HUES6 (cell line): ENCODE measurements around the gene ITPR1.

Experiments used
- H3K27ac ChIP-seq: 2 replicates; pipeline ENCODE4 v1.7.0; 2013; ENCODE audit warnings: low read depth, mild to moderate bottlenecking, low read length, inconsistent platforms
- H3K27me3 ChIP-seq: 2 replicates; pipeline ENCODE4 v1.6.1; 2013; ENCODE audit warnings: low read length; ENCODE audit not compliant: control insufficient read depth, insufficient read depth
- H3K36me3 ChIP-seq: 2 replicates; pipeline ENCODE4 v1.6.1; 2013; ENCODE audit warnings: low read length; ENCODE audit not compliant: control insufficient read depth, insufficient read depth
- H3K4me1 ChIP-seq: 2 replicates; pipeline ENCODE4 v1.6.1; 2013; ENCODE audit warnings: low read length; ENCODE audit not compliant: control insufficient read depth, insufficient read depth
- H3K4me3 ChIP-seq: 2 replicates; pipeline ENCODE4 v1.5.1; 2013; ENCODE audit warnings: low read depth, low read length
- H3K9ac ChIP-seq: one replicate; pipeline ENCODE4 v1.6.1; 2013; ENCODE audit warnings: mild to moderate bottlenecking, low read length
- H3K9me3 ChIP-seq: 2 replicates; pipeline ENCODE4 v1.6.1; 2013; ENCODE audit warnings: low read depth, low read length; ENCODE audit not compliant: control insufficient read depth, insufficient read depth

Gene ITPR1

DNA sequence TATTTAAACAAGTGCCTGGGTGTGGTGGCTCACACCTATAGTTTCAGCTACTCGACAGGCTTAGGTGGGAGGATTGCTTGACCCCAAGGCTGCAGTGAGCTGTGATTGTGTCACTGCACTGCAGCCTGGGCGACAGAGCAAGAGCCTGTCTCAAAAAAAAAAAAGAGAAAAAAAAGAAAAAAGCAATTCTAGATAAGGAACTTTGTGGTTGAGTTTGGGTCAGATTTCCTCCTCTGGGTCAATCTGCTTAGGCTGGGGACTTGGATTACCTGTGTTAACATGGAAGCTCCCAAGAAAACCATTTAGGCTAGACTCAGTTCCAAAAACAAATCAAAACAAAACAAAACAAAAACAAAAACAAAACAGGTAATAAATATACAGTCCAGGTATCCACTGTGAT is 50.0 kb downstream of the ITPR1 start:
- Histone ChIP-seq H3K27ac (no peak overlapping the region), H3K27me3 (no peaks in the 10 kb centered on the region), H3K9me3 (no peaks in the 10 kb centered on the region), H3K4me3 (no peak overlapping the region), H3K9ac (no peak overlapping the region), H3K4me1 (no peaks in the 10 kb centered on the region), H3K36me3 (no peaks in the 10 kb centered on the region)

GRCh38 chr3:4546346-4547178 is 53.4 kb downstream of the ITPR1 start:
- H3K9ac ChIP-seq = no peak overlapping the region
- H3K27me3 ChIP-seq = no peaks in the 10 kb centered on the region
- peaks cover 4% of the 10 kb centered on the region; the same call in 1 of the 2 replicates for H3K4me1 ChIP-seq
- no peaks in the 10 kb centered on the region for H3K9me3 ChIP-seq
- H3K36me3 ChIP-seq = no peaks in the 10 kb centered on the region
- no peak overlapping the region for H3K27ac ChIP-seq
- no peak overlapping the region for H3K4me3 ChIP-seq

DNA sequence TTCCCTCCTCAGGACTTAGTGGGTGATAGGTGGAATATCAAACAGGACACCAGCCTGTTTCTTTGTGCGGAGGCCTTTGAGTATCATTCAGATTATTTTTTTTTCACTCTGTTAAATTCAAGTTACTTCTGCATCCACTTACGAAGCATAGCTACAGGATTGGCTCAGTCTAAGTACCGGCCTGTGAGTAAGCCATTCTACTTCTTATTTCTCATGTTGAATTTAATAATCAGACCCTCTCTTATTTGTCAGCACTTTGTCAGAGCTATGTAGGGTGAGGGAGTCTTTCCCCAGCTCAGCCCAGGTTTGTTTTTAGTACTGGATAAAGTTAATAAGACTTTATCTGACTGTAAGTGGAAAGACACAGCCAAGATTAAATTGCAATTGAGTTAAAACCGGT is 54.7 kb downstream of the ITPR1 start:
- Histone ChIP-seq H3K4me3 (no peak overlapping the region), H3K4me1 (peaks cover 4% of the 10 kb centered on the region; the same call in 1 of the 2 replicates), H3K27me3 (no peaks in the 10 kb centered on the region), H3K36me3 (no peaks in the 10 kb centered on the region), H3K27ac (no peak overlapping the region), H3K9ac (no peak overlapping the region), H3K9me3 (no peaks in the 10 kb centered on the region)

- H3K9me3 ChIP-seq = no peaks in the 10 kb centered on the region
- H3K4me1 ChIP-seq = peaks cover 4% of the 10 kb centered on the region; the same call in 1 of the 2 replicates
- no peak overlapping the region for H3K27ac ChIP-seq
- no peak overlapping the region for H3K4me3 ChIP-seq
- H3K36me3 ChIP-seq = no peaks in the 10 kb centered on the region
- no peaks in the 10 kb centered on the region for H3K27me3 ChIP-seq
- H3K9ac ChIP-seq = no peak overlapping the region
Observed at GRCh38 chr3:4548356-4548755, 55.2 kb downstream of the ITPR1 start.

GRCh38 chr3:4548780-4549179 is 55.6 kb downstream of the ITPR1 start:
- Histone ChIP-seq H3K27ac (no peak overlapping the region), H3K4me3 (no peak overlapping the region), H3K36me3 (no peaks in the 10 kb centered on the region), H3K9ac (no peak overlapping the region), H3K27me3 (no peaks in the 10 kb centered on the region), H3K4me1 (peaks cover 4% of the 10 kb centered on the region; the same call in 1 of the 2 replicates), H3K9me3 (no peaks in the 10 kb centered on the region)

DNA sequence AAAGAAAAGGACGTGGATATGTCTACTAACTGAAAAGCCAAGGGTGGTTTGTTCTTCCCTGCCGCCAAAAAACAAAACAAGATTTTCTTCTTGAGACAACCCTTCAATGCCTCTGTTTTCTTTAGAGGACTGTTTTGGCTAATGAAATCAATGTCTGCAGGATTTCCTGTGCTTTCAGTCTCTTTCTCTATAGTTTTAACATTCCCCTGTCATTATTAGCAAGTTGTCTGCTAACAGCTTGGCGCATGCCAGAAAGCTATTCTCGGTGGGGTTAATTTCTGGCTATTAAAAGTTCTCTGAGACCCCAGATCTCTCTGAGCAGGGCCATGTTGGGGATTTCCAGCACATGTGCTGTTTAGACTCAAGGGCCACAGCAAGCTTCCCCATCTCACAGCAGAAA is 56.7 kb downstream of the ITPR1 start:
- Histone ChIP-seq H3K4me1 (peaks cover 4% of the 10 kb centered on the region; the same call in 1 of the 2 replicates), H3K9ac (no peak overlapping the region), H3K27me3 (no peaks in the 10 kb centered on the region), H3K4me3 (no peak overlapping the region), H3K27ac (no peak overlapping the region), H3K9me3 (no peaks in the 10 kb centered on the region), H3K36me3 (no peaks in the 10 kb centered on the region)

DNA sequence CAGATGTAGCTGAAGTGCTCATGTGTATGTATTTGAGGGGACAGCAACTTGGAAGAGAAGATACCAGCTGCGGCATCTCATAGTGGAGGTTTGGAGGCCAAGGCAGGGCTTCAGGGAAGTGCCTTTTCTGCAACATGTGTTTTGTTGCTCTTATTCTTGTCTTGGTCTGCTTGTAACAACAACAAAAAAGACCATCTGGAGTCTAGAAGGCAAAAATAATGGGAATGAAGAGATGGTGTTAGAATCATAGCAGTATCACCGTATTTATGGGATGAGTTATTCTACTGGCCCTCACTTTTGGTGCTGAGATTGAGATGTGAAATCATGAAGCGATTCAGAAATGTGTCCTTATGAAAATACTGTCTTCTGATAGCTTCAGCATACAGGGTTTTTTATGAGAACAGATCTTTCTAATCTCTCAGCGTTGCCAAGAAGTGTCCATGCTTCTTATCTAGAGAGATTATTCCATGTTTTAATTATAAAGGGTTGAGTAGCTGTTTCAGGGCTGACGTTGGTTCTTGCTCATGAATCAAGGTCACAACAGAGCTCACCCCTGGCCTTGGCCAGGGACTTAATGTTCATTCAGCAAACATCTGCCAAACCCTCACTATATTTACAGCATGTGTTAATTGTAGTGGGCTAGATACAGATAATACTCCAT is 58.0 kb downstream of the ITPR1 start:
- peaks cover 4% of the 10 kb centered on the region; the same call in 1 of the 2 replicates for H3K4me1 ChIP-seq
- no peak overlapping the region for H3K9ac ChIP-seq
- H3K4me3 ChIP-seq = no peak overlapping the region
- H3K27me3 ChIP-seq = no peaks in the 10 kb centered on the region
- H3K36me3 ChIP-seq = no peaks in the 10 kb centered on the region
- H3K9me3 ChIP-seq = no peaks in the 10 kb centered on the region
- no peak overlapping the region for H3K27ac ChIP-seq

DNA sequence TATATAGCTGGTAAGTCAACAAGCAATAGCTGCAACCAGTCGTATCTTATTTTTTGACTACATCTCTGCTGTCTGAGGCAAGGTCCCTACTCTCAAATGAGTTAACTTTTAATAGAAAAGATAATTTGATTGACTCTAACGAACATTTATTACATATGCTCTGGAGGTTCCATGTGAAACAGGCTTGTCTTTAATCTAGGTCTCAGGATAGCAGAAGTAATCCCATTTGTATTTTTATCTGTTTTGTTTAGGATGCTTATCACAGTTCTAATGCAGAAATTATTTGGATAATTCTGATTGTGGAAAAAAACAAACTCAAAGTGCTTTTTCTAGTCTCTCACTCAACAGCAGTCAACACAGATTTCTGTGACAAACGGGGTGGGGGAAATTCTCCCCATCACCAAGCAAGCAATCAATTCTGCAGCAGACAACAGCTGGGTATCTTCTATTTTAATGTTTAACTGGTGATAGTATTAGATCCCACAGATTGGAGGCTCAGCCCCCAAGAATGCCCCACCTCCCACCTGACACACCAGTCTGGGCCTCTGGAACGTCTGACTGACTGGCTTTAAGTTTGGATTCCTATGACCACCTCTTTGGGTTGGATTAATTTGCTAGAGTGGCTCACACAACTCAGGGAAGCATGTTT is 58.8 kb downstream of the ITPR1 start:
- Histone ChIP-seq H3K36me3 (no peaks in the 10 kb centered on the region), H3K9ac (no peak overlapping the region), H3K4me1 (peaks cover 4% of the 10 kb centered on the region; the same call in 1 of the 2 replicates), H3K4me3 (no peak overlapping the region), H3K27me3 (no peaks in the 10 kb centered on the region), H3K9me3 (no peaks in the 10 kb centered on the region), H3K27ac (no peak overlapping the region)

DNA sequence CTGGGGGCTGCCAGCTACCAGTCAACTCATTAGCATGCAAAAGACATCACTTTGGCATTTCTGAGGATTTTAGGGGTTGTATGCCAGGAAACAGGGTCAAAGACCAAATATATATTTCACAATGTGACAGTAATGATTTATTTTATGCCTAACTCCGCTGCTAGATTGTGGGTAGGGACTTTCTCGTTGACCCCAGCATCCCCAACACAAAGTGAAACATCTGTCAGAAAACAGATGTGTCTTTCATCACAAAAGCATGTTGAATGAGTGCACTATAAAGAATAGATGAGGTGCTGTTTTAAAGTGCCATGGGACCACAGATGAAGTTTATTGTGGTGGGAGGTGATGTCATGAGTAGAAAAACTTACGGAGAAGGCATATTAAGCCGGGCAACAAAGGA is 59.7 kb downstream of the ITPR1 start:
- Histone ChIP-seq H3K36me3 (no peaks in the 10 kb centered on the region), H3K9me3 (no peaks in the 10 kb centered on the region), H3K27ac (no peak overlapping the region), H3K9ac (no peak overlapping the region), H3K27me3 (no peaks in the 10 kb centered on the region), H3K4me3 (no peak overlapping the region), H3K4me1 (peaks cover 4% of the 10 kb centered on the region; the same call in 1 of the 2 replicates)

- no peak overlapping the region for H3K27ac ChIP-seq
- no peak overlapping the region for H3K9ac ChIP-seq
- H3K4me1 ChIP-seq = no peaks in the 10 kb centered on the region
- no peaks in the 10 kb centered on the region for H3K27me3 ChIP-seq
- no peaks in the 10 kb centered on the region for H3K36me3 ChIP-seq
- no peaks in the 10 kb centered on the region for H3K9me3 ChIP-seq
- no peak overlapping the region for H3K4me3 ChIP-seq
Observed at GRCh38 chr3:4561661-4562060, 68.5 kb downstream of the ITPR1 start.

DNA sequence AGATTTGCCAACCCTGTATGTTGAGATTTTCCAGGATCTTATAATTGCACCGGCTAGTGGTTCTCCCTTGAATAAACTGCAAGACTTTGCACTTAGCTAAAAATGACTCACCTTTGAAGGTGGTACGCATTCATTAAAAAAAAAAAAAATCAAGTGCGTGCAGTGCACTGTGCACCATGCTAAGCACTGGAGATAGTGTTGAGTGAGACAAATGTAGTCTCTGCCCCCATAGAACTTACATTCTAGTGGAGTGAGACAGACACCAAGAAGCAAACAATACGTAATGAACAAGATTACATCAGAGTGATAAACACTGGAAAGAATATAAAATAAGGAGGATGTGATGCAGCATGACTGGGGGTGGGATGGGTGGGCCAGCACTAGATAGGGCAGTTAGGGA is 69.4 kb downstream of the ITPR1 start:
- Histone ChIP-seq H3K4me1 (no peaks in the 10 kb centered on the region), H3K36me3 (no peaks in the 10 kb centered on the region), H3K9me3 (no peaks in the 10 kb centered on the region), H3K27me3 (no peaks in the 10 kb centered on the region), H3K27ac (no peak overlapping the region), H3K9ac (no peak overlapping the region), H3K4me3 (no peak overlapping the region)
